ENCODE measurements around the gene KRTAP2-3. TPM values are rescaled to one million over a fixed set of nuclear protein-coding genes. Genes with fewer than 3 reads are reported as not detected.

KRTAP2-3 gene
- total and polyA plus RNA-seq, 8 donors = not detected

- intact Hi-C loops (cut with DNase I; ENCODE audit: low total_unique reads) = no loop called here
- WGBS, 5 donors = 85 to 98% (median 91%) methylated on average over 2 of the region's 2 CpGs
- no peak overlapping the region for H3K27ac ChIP-seq
- H3K4me1 ChIP-seq = no peaks in the 10 kb centered on the region
- H3K4me3 ChIP-seq = no peak overlapping the region
- peaks cover 0 to 10% (median 0%) of the 10 kb centered on the region in 3 donors for H3K27me3 ChIP-seq
- H3K36me3 ChIP-seq = no peaks in the 10 kb centered on the region
- TF ChIP-seq POLR2AphosphoS5 (IDR thresholded peaks at IDR 0.05) = no peak
- TF ChIP-seq CTCF (IDR thresholded peaks at IDR 0.05) = no peak
- no peak for TF ChIP-seq EP300 (IDR thresholded peaks at IDR 0.05)
- TF ChIP-seq POLR2A (IDR thresholded peaks at IDR 0.05) = no peak
- H3K9me3 ChIP-seq = no peaks in the 10 kb centered on the region
- DNase-seq = no peak
These were observed 13.8 kb upstream of the KRTAP2-3 start for GRCh38 chr17:41073676-41074075.

GRCh38 chr17:41071606-41072360 lies 11.9 kb upstream of the KRTAP2-3 start:
- DNase-seq = peak in 1 of 2 donors; percentile 10
- no peak overlapping the region for H3K4me3 ChIP-seq
- H3K9me3 ChIP-seq = no peaks in the 10 kb centered on the region
- H3K27me3 ChIP-seq = peaks cover 0 to 10% (median 0%) of the 10 kb centered on the region in 3 donors
- WGBS, 5 donors = 83 to 95% (median 89%) methylated on average over 4 to 5 of the region's 5 CpGs
- no peaks in the 10 kb centered on the region for H3K4me1 ChIP-seq
- TF ChIP-seq CTCF (IDR thresholded peaks at IDR 0.05) (no peak), POLR2AphosphoS5 (IDR thresholded peaks at IDR 0.05) (no peak), EP300 (IDR thresholded peaks at IDR 0.05) (no peak), POLR2A (IDR thresholded peaks at IDR 0.05) (no peak)
- no peak overlapping the region for H3K27ac ChIP-seq
- H3K36me3 ChIP-seq = no peaks in the 10 kb centered on the region
- intact Hi-C loops (cut with DNase I; ENCODE audit: low total_unique reads) = no loop called here

GRCh38 chr17:41069031-41069430 lies 9.1 kb upstream of the KRTAP2-3 start:
- WGBS, 5 donors = 77 to 85% (median 81%) methylated on average over 3 of the region's 3 CpGs
- H3K36me3 ChIP-seq = no peaks in the 10 kb centered on the region
- H3K9me3 ChIP-seq = no peaks in the 10 kb centered on the region
- H3K27me3 ChIP-seq = no peaks in the 10 kb centered on the region
- no peak overlapping the region for H3K4me3 ChIP-seq
- TF ChIP-seq POLR2AphosphoS5 (IDR thresholded peaks at IDR 0.05) (no peak), EP300 (IDR thresholded peaks at IDR 0.05) (no peak), CTCF (IDR thresholded peaks at IDR 0.05) (no peak), POLR2A (IDR thresholded peaks at IDR 0.05) (no peak)
- intact Hi-C loops (cut with DNase I; ENCODE audit: low total_unique reads) = no loop called here
- H3K27ac ChIP-seq = no peak overlapping the region
- H3K4me1 ChIP-seq = no peaks in the 10 kb centered on the region
- DNase-seq = no peak

- DNase-seq = no peak
- H3K4me3 ChIP-seq = no peak overlapping the region
- H3K27ac ChIP-seq = no peak overlapping the region
- H3K27me3 ChIP-seq = no peaks in the 10 kb centered on the region
- no peaks in the 10 kb centered on the region for H3K9me3 ChIP-seq
- intact Hi-C loops (cut with DNase I; ENCODE audit: low total_unique reads) = no loop called here
- H3K4me1 ChIP-seq = no peaks in the 10 kb centered on the region
- no peak for TF ChIP-seq EP300 (IDR thresholded peaks at IDR 0.05)
- no peak for TF ChIP-seq POLR2AphosphoS5 (IDR thresholded peaks at IDR 0.05)
- no peaks in the 10 kb centered on the region for H3K36me3 ChIP-seq
These were observed 7.4 kb upstream of the KRTAP2-3 start for GRCh38 chr17:41067281-41067680.
